ENCODE data around the gene BCL2. TPM values are rescaled to one million over a fixed set of nuclear protein-coding genes. Genes with fewer than 3 reads are reported as not detected.

Gene BCL2
- polyA plus RNA-seq, 1 of the 3 experiments (the other 2 are of a cell fraction) = 1.5 TPM

Small RNA genes lying within 50 kb of the gene (small RNA-seq; reads per million reads assigned to genes)
- 0 reads per million in 7 experiments for gene AC022726.1

Other genes starting within 250 kb of the BCL2 start
- gene KDSR, start 47.4 kb upstream of the BCL2 start, polyA plus RNA-seq (2012; rRNA removed) = 21.2 and 22.3 TPM in 2 replicates
- 15.0 and 18.0 TPM in 2 replicates for gene VPS4B, start 102.7 kb upstream of the BCL2 start, polyA plus RNA-seq (2012; rRNA removed)
- not detected in 2 replicates for gene SERPINB5, start 157.2 kb upstream of the BCL2 start, polyA plus RNA-seq (2012; rRNA removed)
- not detected in 2 replicates for gene SERPINB12, start 222.6 kb upstream of the BCL2 start, polyA plus RNA-seq (2012; rRNA removed)

Data from SK-N-SH (cell line).